Bronchial smooth muscle cell (primary cell): ENCODE measurements around the gene NLRP3. TPM values are rescaled to one million over a fixed set of nuclear protein-coding genes. Genes with fewer than 3 reads are reported as not detected.

ENCODE experiments used
- total RNA-seq: library from RNA; depleted of rRNA; stranded (reverse); fragments of >200 nt; gene quantifications from 2 replicates; pipeline ENCODE4 v1.2.1, GENCODE V29; 2014

NLRP3 gene
- total RNA-seq, result not detected in 2 replicates

DNA sequence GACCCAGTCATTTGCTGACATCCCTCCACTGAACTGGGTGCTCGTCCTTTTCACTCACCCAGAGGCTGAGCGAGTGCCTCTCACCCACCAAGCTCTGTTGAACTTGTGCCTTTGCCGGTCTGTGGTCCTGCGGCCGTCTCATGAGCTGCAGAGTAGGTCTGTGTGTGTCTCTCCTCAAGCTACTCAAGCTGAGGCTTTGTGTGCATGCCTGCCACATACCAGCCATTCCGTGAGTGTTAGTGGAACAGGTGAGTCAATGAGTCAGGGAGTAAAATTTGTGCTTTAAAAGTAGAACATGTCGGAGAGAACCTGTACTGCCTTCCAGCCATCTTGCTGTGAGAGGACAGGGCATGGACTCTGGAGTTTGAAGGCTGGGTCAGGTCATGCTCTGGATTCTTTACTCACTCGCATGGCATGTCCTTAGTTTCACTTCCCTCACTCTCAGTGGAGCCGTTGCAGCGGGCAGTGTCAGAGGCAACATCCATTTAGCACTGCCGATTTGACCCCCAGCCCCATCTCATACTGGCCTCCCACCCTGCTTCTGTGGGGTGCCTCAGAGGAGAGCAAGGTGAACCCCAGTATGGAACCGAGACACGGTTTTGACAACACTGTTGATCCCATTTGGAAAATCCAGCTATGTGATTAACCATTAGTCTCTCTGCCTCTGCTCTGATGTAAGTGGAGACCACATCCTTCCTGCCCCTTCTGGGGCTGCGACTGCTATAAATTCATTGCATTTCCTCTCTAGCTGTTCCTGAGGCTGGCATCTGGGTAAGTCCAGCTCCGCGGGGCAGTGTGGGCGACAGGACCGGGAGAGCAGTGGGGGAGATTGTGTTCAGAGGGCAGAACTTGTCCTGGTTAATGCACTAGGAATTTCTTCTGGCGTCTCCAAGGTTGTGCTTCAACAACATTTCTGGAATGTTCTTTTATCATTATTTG, at the start of gene NLRP3:
TSS of gene NLRP3 (plus strand) at position 751 of the 939 bp plus-strand sequence. CDS start 2,628 bp downstream, outside the sequence.

Other genes starting within 250 kb of the NLRP3 start
- gene ZNF124, start 244.2 kb upstream of the NLRP3 start, total RNA-seq, result 24.7 and 35.1 TPM in 2 replicates
- not detected in 2 replicates for gene VN1R5, start 160.1 kb upstream of the NLRP3 start, total RNA-seq
- gene ZNF496, start 84.3 kb upstream of the NLRP3 start, total RNA-seq, result 9.1 and 12.0 TPM in 2 replicates
- not detected in 2 replicates for gene OR2B11, start 41.9 kb downstream of the NLRP3 start, total RNA-seq
- not detected in 2 replicates for gene OR2C3, start 120.3 kb downstream of the NLRP3 start, total RNA-seq
- gene GCSAML, start 133.0 kb downstream of the NLRP3 start, total RNA-seq, result not detected in 2 replicates
- gene OR2G2, start 172.2 kb downstream of the NLRP3 start, total RNA-seq, result not detected in 2 replicates
- gene OR2G3, start 189.4 kb downstream of the NLRP3 start, total RNA-seq, result not detected in 2 replicates